Fibroblast of lung (primary cell): ENCODE measurements around the gene MYL12A. TPM values are rescaled to one million over a fixed set of nuclear protein-coding genes. Genes with fewer than 3 reads are reported as not detected.

Experiments
- DNase-seq, 2 donors: peaks; one replicate each; pipeline versions ENCODE4 v3.0.0 to v3.0.0-alpha.2; 2010; ENCODE audit warnings: low read depth in 2 of 2
- H2AFZ ChIP-seq: 2 replicates; pipeline ENCODE4 v1.5.1; 2012; ENCODE audit warnings: low read length, control low read depth, inconsistent platforms
- H3K27ac ChIP-seq: 2 replicates; pipeline ENCODE4 v1.5.1; 2011; ENCODE audit warnings: low read length, control low read depth; ENCODE audit not compliant: insufficient read depth
- H3K27me3 ChIP-seq: 2 replicates; pipeline ENCODE4 v1.5.1; 2011; ENCODE audit warnings: mild to moderate bottlenecking, low read length; ENCODE audit not compliant: control insufficient read depth, insufficient read depth
- H3K36me3 ChIP-seq: 2 replicates; pipeline ENCODE4 v1.5.1; 2011; ENCODE audit warnings: low read length; ENCODE audit not compliant: control insufficient read depth, insufficient read depth
- H3K4me1 ChIP-seq: 2 replicates; pipeline ENCODE4 v1.5.1; 2011; ENCODE audit warnings: low read length; ENCODE audit not compliant: control insufficient read depth, insufficient read depth; ENCODE audit errors: extremely low read depth
- H3K4me2 ChIP-seq: 2 replicates; pipeline ENCODE4 v1.5.1; 2011; ENCODE audit warnings: low read length, control low read depth; ENCODE audit not compliant: insufficient read depth; ENCODE audit errors: extremely low read depth
- H3K4me3 ChIP-seq, 4 experiments: fragments of 200-600 bp in 1 of 4; sonication (generic) in 1 of 4; replicated peaks in 1 of 4; 2 replicates each; pipeline ENCODE4 v1.5.1; 2011 to 2016; ENCODE audit warnings: low read length in 4 of 4, low read depth in 3 of 4, mild to moderate bottlenecking in 3 of 4, control low read depth in 2 of 4, inconsistent platforms in 1 of 4, mixed read lengths in 1 of 4; ENCODE audit not compliant: insufficient read depth in 1 of 4; ENCODE audit errors: control extremely low read depth in 1 of 4
- H3K79me2 ChIP-seq: 2 replicates; pipeline ENCODE4 v1.5.1; 2012; ENCODE audit warnings: mild to moderate bottlenecking, low read length, inconsistent platforms; ENCODE audit not compliant: control insufficient read depth, insufficient read depth
- H3K9ac ChIP-seq: 2 replicates; pipeline ENCODE4 v1.5.1; 2011; ENCODE audit warnings: mild to moderate bottlenecking, low read length, control low read depth; ENCODE audit not compliant: insufficient read depth
- H3K9me3 ChIP-seq: 2 replicates; pipeline ENCODE4 v1.5.1; 2012; ENCODE audit warnings: low read depth, low read length; ENCODE audit not compliant: control insufficient read depth, insufficient read depth
- H4K20me1 ChIP-seq: 2 replicates; pipeline ENCODE4 v1.5.1; 2011; ENCODE audit warnings: low read length; ENCODE audit not compliant: control insufficient read depth, insufficient read depth; ENCODE audit errors: extremely low read depth
- EZH2 ChIP-seq: IDR thresholded peaks from 2 replicates; pipeline ENCODE4 v1.5.1; 2012; ENCODE audit warnings: low read length, control low read depth, mild to moderate bottlenecking; ENCODE audit errors: missing control alignments
- polyA plus RNA-seq, 2 donors: library from polyadenylated mRNA; depleted of rRNA in 1 of 2; stranded (reverse) in 1 of 2; unstranded in 1 of 2; fragments of >200 nt; gene quantifications; 2 replicates each; pipeline ENCODE4 v1.2.1, GENCODE V29; 2011 to 2012; ENCODE audit warnings: missing spikeins in 1 of 2
- total RNA-seq: library from RNA; depleted of rRNA; stranded (reverse); fragments of >200 nt; gene quantifications from 2 replicates; pipeline ENCODE4 v1.2.1, GENCODE V29; 2014
- TF ChIP-seq, protein P1 (sequence below), 2 donors: IDR thresholded peaks in 1 of 2; conservative IDR thresholded peaks in 1 of 2; 1 replicate in 1 of 2; 2 replicates in 1 of 2; pipeline ENCODE4 v1.5.1; 2011 to 2012; ENCODE audit warnings: low read length in 2 of 2, control low read depth in 1 of 2, inconsistent platforms in 1 of 2, low read depth in 1 of 2, mild to moderate bottlenecking in 1 of 2

MYL12A gene
- total and polyA plus RNA-seq, 2 donors (not counting 1 experiment from before 2014, with no cell fraction given), result 826 to 1,436 TPM

DNA sequence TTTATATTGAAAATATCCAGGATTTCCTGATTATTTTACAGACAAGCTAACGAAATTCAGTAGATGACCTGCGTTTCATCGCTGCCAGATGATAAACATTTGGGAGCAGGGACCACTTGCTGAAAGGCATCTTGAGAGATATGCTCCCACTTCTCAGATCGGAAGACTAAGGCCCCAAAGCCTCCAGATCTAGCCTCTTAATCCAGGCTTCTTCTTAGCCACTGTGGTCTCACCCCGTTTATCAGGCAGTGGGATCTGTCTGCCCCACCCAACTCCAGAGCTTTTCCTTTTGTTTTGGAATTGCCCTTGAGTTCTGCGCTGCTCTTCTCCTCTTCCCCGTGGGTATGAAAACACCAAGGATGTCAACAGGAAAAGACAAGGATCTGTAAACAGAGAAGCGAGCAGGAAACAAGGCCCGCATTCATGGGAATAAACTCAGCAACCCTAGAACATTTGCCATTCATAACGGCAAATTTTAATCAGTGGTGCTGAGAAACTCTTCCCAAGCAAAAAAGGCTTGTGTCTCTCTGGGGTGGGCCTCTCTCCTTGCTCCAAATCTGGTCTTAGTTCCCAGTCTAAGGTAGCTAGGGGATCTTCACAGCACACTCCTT, 35.8 kb downstream of the MYL12A start:
- Histone ChIP-seq H3K27ac (no peak overlapping the region), H3K4me1 (no peaks in the 10 kb centered on the region), H3K79me2 (no peaks in the 10 kb centered on the region), H3K9me3 (no peaks in the 10 kb centered on the region), H2AFZ (no peak overlapping the region), H3K4me3 (no peak overlapping the region), H3K36me3 (no peaks in the 10 kb centered on the region), H3K9ac (no peak overlapping the region), H3K27me3 (no peaks in the 10 kb centered on the region), H3K4me2 (no peak overlapping the region), H4K20me1 (no peaks in the 10 kb centered on the region)
- TF ChIP-seq, protein P1, sequence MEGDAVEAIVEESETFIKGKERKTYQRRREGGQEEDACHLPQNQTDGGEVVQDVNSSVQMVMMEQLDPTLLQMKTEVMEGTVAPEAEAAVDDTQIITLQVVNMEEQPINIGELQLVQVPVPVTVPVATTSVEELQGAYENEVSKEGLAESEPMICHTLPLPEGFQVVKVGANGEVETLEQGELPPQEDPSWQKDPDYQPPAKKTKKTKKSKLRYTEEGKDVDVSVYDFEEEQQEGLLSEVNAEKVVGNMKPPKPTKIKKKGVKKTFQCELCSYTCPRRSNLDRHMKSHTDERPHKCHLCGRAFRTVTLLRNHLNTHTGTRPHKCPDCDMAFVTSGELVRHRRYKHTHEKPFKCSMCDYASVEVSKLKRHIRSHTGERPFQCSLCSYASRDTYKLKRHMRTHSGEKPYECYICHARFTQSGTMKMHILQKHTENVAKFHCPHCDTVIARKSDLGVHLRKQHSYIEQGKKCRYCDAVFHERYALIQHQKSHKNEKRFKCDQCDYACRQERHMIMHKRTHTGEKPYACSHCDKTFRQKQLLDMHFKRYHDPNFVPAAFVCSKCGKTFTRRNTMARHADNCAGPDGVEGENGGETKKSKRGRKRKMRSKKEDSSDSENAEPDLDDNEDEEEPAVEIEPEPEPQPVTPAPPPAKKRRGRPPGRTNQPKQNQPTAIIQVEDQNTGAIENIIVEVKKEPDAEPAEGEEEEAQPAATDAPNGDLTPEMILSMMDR (conservative IDR thresholded peaks at IDR 0.05 in 1 of 2, IDR thresholded peaks at IDR 0.05 in 1 of 2; ENCODE audit: low read depth in 1 of 2, low read length in 2 of 2), result no peak
- TF ChIP-seq EZH2, result no peak
- DNase-seq, result no peak

DNA sequence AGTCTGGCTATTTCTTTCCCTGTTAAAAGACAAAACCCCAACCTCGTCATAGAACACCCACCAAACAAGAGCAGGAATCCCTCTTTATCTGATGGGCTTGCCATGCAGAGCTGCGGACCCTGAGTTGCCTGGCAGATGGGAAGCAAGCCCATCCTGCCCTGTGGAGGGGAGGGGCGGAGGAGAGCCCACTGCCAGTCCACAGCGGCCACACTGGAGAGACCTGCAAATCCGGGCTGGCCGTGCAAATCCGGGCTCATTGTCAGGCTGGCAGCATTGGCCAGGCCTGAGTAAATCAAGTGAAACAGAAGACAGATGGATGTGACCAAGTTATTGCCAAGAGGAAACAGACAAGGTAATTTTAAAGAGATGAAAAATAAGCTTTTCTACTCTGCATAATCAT, 36.3 kb downstream of the MYL12A start:
- Histone ChIP-seq H3K79me2 (no peaks in the 10 kb centered on the region), H3K36me3 (no peaks in the 10 kb centered on the region), H3K4me1 (no peaks in the 10 kb centered on the region), H3K27ac (no peak overlapping the region), H2AFZ (no peak overlapping the region), H3K4me2 (no peak overlapping the region), H3K9ac (no peak overlapping the region), H3K4me3 (no peak overlapping the region), H3K9me3 (no peaks in the 10 kb centered on the region), H3K27me3 (no peaks in the 10 kb centered on the region), H4K20me1 (no peaks in the 10 kb centered on the region)
- DNase-seq, result no peak
- TF ChIP-seq EZH2, result no peak
- TF ChIP-seq, protein P1 (conservative IDR thresholded peaks at IDR 0.05 in 1 of 2, IDR thresholded peaks at IDR 0.05 in 1 of 2; ENCODE audit: low read depth in 1 of 2, low read length in 2 of 2), result no peak

DNA sequence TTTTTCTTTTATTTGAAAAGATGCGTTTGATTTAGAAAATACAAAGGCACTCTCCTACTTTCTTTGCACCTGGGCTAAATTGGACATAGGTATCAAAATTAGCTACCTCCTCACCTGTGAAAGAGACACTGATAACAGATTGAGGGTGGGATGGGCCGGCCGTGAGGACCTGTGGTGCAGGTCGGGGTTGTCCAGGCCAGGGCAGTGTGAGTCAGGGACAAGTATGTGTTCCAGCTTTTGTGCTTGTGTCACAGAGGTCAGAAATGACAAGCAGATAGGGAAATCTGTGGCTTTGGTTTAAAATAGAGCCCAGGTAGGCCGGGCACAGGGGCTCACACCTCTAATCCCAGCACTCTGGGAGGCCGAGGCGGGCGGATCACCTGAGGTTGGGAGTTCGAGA, 36.9 kb downstream of the MYL12A start:
- Histone ChIP-seq H3K27me3 (no peaks in the 10 kb centered on the region), H2AFZ (no peak overlapping the region), H3K4me3 (no peak overlapping the region), H3K4me2 (no peak overlapping the region), H3K36me3 (no peaks in the 10 kb centered on the region), H3K9me3 (no peaks in the 10 kb centered on the region), H4K20me1 (no peaks in the 10 kb centered on the region), H3K79me2 (no peaks in the 10 kb centered on the region), H3K4me1 (no peaks in the 10 kb centered on the region), H3K27ac (no peak overlapping the region), H3K9ac (no peak overlapping the region)
- TF ChIP-seq, protein P1 (conservative IDR thresholded peaks at IDR 0.05 in 1 of 2, IDR thresholded peaks at IDR 0.05 in 1 of 2; ENCODE audit: low read depth in 1 of 2, low read length in 2 of 2), result no peak
- no peak for TF ChIP-seq EZH2
- no peak for DNase-seq
